ENCODE measurements around the gene USP38. TPM values are rescaled to one million over a fixed set of nuclear protein-coding genes. Genes with fewer than 3 reads are reported as not detected.
"Not testable (repeated sequence)": the region's sequence is repeated elsewhere in the genome, so short reads cannot be mapped to it uniquely, and the experiment has no call there.

The USP38 gene
- polyA plus RNA-seq, 1 of the 3 experiments (the other 2 are of a cell fraction): 4.3 TPM

DNA sequence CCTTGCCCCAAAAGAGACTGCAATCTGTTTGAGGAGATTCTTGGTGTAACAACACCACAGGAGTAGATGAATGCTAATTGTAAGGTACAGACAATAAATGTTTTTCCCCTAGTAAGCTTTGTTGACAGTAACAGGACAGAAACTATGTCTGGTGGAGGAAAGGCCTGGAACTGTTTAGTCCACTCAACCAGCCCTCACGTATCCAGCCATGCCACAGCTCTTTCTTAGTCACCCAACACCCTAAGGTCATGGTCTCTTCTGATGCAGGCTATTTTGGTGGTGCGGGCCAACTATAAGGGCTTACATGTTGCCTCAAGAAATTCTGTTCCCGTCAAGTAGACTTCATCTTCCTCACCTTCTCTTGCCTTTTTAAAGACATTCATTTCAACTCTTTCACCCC, 76.0 kb downstream of the USP38 start:
- no peaks in the 10 kb centered on the region for H4K20me1 ChIP-seq (ENCODE audit: insufficient read depth)
- no peak overlapping the region for H2AFZ ChIP-seq (ENCODE audit: low read depth)
- H3F3A ChIP-seq (replicated peaks; ENCODE audit: insufficient read depth): no peaks in the 10 kb centered on the region
- CTCF ChIA-PET: interaction anchor here (0.6 kb wide), 1 partner anchor 124 kb away, joined by 3 read pairs; no protein-coding TSS in a partner anchor
- 51% methylated on average over 3 of the region's 3 CpGs for WGBS (ENCODE audit: low lambda C conversion rate)
- DNase-seq: no peak
- no peak overlapping the region for H3K9ac ChIP-seq
- no peak overlapping the region for H3K4me2 ChIP-seq
- H3K36me3 ChIP-seq (replicated peaks in 1 of 2; ENCODE audit: control insufficient read depth in 1 of 2, insufficient read depth in 2 of 2, low read length in 1 of 2): no peaks in the 10 kb centered on the region
- TF ChIP-seq RXRA (IDR thresholded peaks at IDR 0.05; ENCODE audit: borderline replicate concordance, low read depth) (no peak), JUND (IDR thresholded peaks at IDR 0.05) (no peak), NRF1 (IDR thresholded peaks at IDR 0.05; ENCODE audit: low read depth, low read length) (no peak), POLR2AphosphoS5 (IDR thresholded peaks at IDR 0.05; ENCODE audit: low read depth, low read length) (no peak), RCOR1 (IDR thresholded peaks at IDR 0.05; ENCODE audit: low read length) (no peak)
- no peak overlapping the region for H3K4me3 ChIP-seq (ENCODE audit: low read depth in 2 of 2, low read length in 1 of 2)
- POLR2A ChIA-PET: no interaction called here
- H3K79me2 ChIP-seq (ENCODE audit: insufficient read depth): no peaks in the 10 kb centered on the region
- H3K4me1 ChIP-seq (ENCODE audit: control insufficient read depth in 1 of 2, insufficient read depth in 2 of 2, low read depth in 1 of 2, low read length in 1 of 2): no peaks in the 10 kb centered on the region
- no peaks in the 10 kb centered on the region for H3K9me2 ChIP-seq
- H3K9me3 ChIP-seq: no peaks in the 10 kb centered on the region
- no peak overlapping the region for H3K27ac ChIP-seq (ENCODE audit: low read depth in 2 of 2, low read length in 1 of 2)
- H3K27me3 ChIP-seq (ENCODE audit: insufficient read depth): no peaks in the 10 kb centered on the region

- Histone ChIP-seq H3K4me2 (no peak overlapping the region), H4K20me1 (ENCODE audit: insufficient read depth) (no peaks in the 10 kb centered on the region), H3K9me2 (no peaks in the 10 kb centered on the region), H3K9ac (no peak overlapping the region), H3K36me3 (replicated peaks in 1 of 2; ENCODE audit: control insufficient read depth in 1 of 2, insufficient read depth in 2 of 2, low read length in 1 of 2) (no peaks in the 10 kb centered on the region), H3K4me1 (ENCODE audit: control insufficient read depth in 1 of 2, insufficient read depth in 2 of 2, low read depth in 1 of 2, low read length in 1 of 2) (no peaks in the 10 kb centered on the region), H3F3A (replicated peaks; ENCODE audit: insufficient read depth) (no peaks in the 10 kb centered on the region), H3K4me3 (ENCODE audit: low read depth in 2 of 2, low read length in 1 of 2) (no peak overlapping the region), H3K27me3 (ENCODE audit: insufficient read depth) (no peaks in the 10 kb centered on the region), H3K79me2 (ENCODE audit: insufficient read depth) (no peaks in the 10 kb centered on the region), H3K27ac (ENCODE audit: low read depth in 2 of 2, low read length in 1 of 2) (no peak overlapping the region), H2AFZ (ENCODE audit: low read depth) (no peak overlapping the region), H3K9me3 (no peaks in the 10 kb centered on the region)
- TF ChIP-seq RFX5 (IDR thresholded peaks at IDR 0.05; ENCODE audit: low read length): no peak
- no peak for TF ChIP-seq PBX3 (IDR thresholded peaks at IDR 0.05)
- no peak for TF ChIP-seq IRF3 (IDR thresholded peaks at IDR 0.05; ENCODE audit: low read depth, low read length)
- no peak for TF ChIP-seq SIN3A (IDR thresholded peaks at IDR 0.05; ENCODE audit: borderline replicate concordance, low read depth, low read length)
- no peak for TF ChIP-seq EP300 (IDR thresholded peaks at IDR 0.05; ENCODE audit: borderline replicate concordance in 1 of 2, low read depth in 1 of 2, low read length in 1 of 2)
- TF ChIP-seq USF1 (IDR thresholded peaks at IDR 0.05; ENCODE audit: borderline replicate concordance, low read depth): no peak
- no peak for TF ChIP-seq ELF1 (IDR thresholded peaks at IDR 0.05)
- TF ChIP-seq CHD2 (IDR thresholded peaks at IDR 0.05; ENCODE audit: low read length, partially characterized antibody): no peak
- ChIA-PET CTCF (no interaction called here), POLR2A (no interaction called here)
- DNase-seq: no peak
- 24% methylated on average over 1 of the region's 1 CpG for WGBS (ENCODE audit: low lambda C conversion rate)
Measured at GRCh38 chr4:143262838-143263237, 78.1 kb downstream of the USP38 start.

DNA sequence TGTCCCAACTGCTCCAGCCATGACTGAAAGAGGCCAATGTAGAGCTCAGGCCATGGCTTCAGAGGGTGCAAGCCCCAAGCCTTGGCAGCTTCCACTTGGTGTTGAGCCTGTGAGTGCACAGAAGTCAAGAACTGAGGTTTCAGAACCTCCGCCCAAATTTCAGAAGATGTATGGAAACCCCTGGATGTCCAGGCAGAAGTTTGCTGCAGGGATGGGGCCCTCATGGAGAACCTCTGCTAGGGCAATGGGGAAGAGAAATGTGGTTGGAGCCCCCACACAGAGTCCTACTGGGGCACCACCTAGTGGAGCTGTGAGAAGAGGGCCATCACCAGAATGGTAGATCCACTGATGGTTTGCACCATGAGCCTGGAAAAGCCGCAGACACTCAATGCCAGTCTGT, 83.0 kb downstream of the USP38 start:
- H3K9me3 ChIP-seq; H3K27me3 ChIP-seq (ENCODE audit: insufficient read depth); H3F3A ChIP-seq (replicated peaks; ENCODE audit: insufficient read depth); H3K27ac ChIP-seq (ENCODE audit: low read depth in 2 of 2, low read length in 1 of 2); H3K4me3 ChIP-seq (ENCODE audit: low read depth in 2 of 2, low read length in 1 of 2); H3K36me3 ChIP-seq (replicated peaks in 1 of 2; ENCODE audit: control insufficient read depth in 1 of 2, insufficient read depth in 2 of 2, low read length in 1 of 2); POLR2A ChIA-PET; H3K4me1 ChIP-seq (ENCODE audit: control insufficient read depth in 1 of 2, insufficient read depth in 2 of 2, low read depth in 1 of 2, low read length in 1 of 2); H3K9ac ChIP-seq; DNase-seq; H3K9me2 ChIP-seq; H2AFZ ChIP-seq (ENCODE audit: low read depth); H3K4me2 ChIP-seq; H3K79me2 ChIP-seq (ENCODE audit: insufficient read depth); H4K20me1 ChIP-seq (ENCODE audit: insufficient read depth); CTCF ChIA-PET: not testable (repeated sequence)
- WGBS (ENCODE audit: low lambda C conversion rate): 73% methylated on average over 2 of the region's 2 CpGs

Measured in SK-N-SH (cell line).